Stimulated activated CD8-positive, alpha-beta memory T cell treated with anti-CD3 and anti-CD28 coated beads, Interleukin-2, amount 100 ng/mL, for 1 hour (primary cell): ENCODE measurements around the gene PES1.
"Not testable (repeated sequence)": the region's sequence is repeated elsewhere in the genome, so short reads cannot be mapped to it uniquely, and the experiment has no call there.

Experiments used
- DNase-seq, 2 donors: peaks; one replicate each; pipeline ENCODE4 v3.0.0-alpha.2; 2020; ENCODE audit warnings: low read depth in 2 of 2

PES1 gene

DNA sequence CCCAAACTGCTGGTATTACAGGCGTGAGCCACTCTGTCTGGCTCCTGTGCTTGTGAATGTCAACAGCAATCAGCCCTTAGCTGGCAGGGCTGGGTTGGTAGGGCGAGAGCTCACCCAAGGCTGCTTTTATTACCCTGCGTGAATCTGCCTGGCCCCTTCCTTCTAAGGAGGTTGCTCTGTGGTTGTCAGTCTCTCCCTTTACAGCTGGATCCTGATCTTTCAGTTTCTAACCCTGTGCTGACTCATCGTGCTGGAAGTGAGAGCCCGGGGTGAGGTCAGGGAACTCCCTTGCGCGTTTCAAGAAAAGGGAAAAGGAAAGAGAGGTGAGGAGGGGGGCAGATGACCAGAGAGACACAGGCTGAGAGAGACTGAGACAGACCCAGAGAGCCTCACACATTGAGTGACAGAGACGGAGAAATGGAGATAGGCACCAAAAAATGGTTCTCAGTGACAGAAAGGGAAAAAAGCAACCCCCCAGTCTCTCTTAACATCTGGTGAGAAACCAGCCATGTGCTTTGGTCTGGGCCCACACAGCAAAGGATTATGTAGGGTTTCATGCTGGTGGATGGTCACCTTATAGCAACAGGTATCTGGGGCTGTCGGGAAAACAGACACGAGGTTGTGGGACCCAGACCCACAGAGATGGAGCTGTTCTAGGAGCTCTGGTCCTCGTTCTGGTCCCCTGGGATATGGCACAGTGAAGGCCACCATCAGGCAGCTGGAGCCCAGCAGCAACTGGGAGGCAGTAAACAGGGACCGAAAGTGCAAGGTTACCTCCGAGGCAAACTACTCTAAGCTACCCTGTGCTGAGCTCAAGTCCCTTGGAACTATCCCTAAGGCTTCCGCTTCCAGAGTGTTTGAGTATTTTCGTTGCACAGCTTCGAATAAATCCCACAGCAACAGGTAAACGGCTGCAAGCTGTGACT, 17.8 kb upstream of the PES1 start:
- DNase-seq: no peak

DNA sequence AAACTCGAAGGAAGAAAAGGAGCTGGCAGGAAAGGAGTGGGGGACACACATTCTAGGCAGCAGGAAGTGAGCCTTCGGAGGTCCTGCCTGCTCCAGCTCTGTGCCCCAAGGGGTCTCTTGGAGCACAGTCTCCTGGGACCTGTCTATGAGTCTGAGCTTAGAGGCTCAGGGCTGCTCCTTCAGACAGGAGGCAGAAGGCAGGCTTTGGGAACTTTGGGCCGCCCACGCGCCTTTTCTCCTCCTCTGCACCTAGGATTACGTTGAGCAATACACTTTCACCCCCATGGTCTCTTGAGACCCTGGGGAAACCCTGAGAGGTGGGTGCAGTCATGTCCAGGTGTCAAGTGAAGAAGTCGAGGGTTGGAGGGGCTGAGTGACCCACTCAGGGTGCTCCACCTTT, 16.2 kb upstream of the PES1 start:
- DNase-seq: no peak

DNA sequence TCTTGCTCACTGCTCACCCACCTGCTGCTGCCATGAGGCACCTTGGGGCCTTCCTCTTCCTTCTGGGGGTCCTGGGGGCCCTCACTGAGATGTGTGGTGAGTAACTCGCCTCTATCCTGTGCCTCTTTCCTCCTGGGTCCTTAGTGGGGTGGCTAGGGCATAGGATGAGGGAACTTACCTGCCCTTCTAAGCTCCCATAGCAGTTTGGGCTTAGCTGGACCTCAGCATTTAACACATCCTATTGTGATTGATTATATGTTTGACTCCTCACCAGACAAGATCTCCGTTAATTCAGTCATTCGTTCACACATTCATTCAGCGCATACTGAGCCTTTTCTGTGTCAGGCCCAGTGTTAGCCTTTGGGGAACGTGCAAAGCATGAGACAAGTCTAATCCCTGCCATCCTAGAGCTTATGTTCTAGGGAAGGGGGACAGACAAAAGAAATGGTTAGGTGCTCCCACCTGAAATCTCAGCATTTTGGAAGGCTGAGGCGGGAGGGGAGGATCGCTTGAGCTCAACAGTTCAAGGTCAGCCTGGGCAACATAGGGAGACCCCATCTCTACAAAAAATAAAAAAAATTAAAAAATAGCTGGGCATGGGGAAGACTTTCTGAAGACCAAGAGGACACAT, 15.7 kb upstream of the PES1 start:
- no peak for DNase-seq

DNA sequence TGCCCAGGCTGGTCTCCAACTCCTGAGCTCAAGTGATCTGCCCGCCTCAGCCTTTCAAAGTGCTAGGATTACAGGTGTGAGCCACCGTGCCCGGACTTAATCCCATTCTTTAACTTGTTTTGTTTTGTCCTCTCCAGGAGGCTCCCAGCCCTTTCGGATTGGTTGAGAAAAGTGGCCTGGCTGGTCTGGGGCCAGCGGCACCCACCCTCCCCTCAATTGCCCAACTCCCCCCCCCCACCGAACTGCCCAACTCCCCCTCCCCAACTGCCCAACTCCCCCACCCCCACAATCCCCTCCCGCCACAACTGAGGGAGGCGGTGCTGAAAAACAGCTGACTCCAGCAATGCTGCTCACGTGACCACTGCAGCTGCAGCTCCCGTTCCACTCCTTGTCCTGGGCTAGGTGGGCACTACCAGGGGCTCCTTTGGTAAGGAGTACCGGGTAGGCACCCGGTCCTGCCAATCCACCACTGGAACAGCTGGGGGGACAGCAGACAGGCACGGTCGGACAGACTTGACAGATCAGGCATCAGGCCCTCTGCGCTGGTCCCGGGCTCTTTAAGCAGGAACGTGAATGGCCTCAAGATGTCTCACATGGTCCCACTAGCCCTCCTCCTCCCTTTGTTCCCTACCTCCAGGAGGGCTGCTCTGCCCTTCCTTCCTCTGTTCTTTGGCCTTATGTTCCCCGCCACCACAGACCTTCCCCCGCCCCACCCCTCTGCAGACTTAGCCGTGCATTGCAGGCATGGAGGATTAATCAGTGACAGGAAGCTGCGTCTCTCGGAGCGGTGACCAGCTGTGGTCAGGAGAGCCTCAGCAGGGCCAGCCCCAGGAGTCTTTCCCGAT, 15.0 kb upstream of the PES1 start, which contains the start of gene TCN2:
TCN2 (plus strand) TSS at position 720 of the 845 bp plus-strand sequence. CDS start 158 bp downstream, outside the sequence.
- DNase-seq: no peak

DNA sequence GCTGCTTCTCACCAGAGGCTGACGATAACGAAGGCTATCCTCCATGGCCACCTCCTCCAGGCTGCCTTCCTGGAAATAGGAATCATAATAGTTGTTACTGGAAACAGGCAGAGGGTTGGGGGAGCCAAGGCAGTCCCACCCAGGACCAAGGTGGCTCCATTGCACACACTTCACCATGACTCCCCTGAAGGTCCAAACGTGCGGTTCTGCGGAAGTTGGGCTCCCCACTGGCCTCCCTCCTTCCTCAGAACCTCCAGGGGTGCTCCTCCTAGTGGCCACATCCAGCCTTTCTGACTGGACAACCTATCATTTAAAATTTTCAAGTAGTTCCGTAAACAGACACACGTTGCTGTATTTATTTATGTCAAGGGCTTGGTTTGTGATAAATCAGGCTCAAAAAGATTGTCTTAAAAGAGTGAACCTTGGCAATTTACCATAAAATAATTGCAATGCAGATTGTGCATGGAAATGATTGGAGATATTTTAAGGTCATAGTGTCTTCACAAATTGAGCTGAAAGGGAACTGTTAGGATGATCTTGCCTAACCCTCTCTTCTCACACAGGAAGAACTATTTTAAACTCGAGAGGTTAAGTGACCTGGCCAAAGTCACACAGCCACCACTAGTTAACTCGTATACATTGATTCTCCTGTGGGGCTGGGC, 13.9 kb upstream of the PES1 start:
- no peak for DNase-seq

DNA sequence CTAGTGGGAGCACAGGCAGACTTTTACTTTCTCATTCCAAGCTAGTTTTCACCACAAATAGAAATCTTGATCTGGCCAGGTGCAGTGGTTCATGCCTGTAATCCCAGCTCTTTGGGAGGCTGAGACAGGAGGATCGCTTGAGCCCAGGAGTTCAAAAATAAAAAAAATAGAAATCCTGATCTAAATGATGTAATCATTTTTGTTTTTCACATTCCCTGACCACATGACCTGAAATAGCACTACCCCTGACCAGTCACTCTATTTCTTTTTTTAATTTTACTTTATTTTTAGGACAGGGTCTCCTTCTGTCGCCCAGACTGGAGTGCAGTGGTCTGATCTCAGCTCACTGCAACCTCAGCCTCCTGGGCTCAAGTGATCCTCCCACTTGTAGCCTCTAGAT, 13.0 kb upstream of the PES1 start:
- no peak for DNase-seq

DNA sequence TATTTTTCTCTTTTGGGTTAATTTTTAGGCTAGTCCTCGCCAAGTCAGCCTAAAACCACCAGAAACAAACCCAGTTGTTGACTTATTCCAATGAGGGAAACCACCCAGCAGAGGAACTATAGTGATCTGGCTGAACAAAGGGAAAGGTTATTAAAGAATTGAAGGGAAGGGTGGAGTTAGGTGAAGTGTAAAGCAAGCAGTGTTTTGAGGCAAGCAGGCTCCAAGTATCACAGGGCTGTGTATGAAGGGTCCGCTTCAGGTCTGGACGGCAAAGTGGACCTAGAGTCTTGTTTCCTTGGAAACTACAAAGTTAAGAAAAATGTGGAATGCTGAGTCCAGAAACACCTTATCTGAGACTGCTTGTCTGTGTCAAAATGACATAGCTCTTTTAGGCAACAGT, 12.1 kb upstream of the PES1 start:
- DNase-seq: no peak

DNA sequence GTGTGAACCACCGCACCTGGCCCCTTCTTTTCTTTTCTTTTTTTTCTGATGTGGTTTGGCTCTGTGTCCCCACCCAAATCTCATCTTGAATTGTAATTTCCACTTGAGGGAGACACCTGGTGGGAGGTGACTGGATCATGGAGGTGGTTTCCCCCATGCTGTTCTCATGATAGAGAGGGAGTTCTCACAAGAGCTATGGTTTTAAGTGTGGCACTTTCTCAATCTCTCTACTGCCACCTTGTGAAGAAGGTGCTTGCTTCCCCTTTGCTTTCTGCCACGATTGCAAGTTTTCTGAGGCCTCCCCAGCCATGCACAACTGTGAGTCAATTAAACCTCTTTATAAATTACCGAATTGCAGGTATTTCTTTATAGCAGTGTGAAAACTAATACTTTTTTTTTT, 10.3 kb upstream of the PES1 start:
- no peak for DNase-seq

DNA sequence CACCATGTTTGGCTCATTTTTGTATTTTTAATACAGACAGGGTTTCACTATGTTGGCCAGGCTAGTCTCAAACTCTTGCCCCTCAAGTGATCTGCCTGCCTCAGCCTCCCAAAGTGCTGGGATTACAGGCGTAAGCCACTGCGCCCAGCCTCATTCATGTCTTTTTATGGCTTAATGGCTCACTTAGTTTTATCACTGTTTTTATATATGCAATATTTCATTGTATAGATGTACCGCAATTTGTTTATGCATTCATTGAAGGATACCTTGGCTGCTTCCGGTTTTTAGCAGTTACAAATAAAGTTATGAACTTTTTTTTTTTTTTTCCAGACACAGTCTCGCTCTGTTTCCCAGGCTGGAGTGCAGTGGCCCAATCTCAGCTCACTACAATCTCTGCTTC, 9.8 kb upstream of the PES1 start:
- no peak for DNase-seq

- no peak for DNase-seq
Measured at GRCh38 chr22:30600921-30601320, 9.2 kb upstream of the PES1 start.

- DNase-seq: no peak
Measured at GRCh38 chr22:30598986-30599385, 7.3 kb upstream of the PES1 start.

DNA sequence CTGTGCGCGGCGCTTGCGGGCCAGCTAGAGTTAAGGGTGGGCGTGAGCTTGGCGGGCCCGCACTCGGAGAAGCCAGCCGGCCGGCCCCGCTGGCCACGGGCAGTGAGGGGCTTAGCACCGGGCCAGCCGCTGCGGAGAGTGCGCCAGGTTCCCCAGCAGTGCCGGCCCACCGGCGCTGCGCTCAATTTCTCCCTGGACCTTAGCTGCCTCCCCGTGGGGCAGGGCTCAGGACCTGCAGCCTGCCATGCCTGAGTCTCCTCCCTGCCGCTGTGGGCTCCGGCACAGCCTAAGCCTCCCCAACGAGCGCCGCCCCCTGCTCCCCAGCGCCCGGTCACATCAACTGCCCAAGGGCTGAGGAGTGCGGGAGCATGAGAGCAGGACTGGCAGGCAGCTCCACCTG, 5.2 kb upstream of the PES1 start:
- DNase-seq: no peak

DNA sequence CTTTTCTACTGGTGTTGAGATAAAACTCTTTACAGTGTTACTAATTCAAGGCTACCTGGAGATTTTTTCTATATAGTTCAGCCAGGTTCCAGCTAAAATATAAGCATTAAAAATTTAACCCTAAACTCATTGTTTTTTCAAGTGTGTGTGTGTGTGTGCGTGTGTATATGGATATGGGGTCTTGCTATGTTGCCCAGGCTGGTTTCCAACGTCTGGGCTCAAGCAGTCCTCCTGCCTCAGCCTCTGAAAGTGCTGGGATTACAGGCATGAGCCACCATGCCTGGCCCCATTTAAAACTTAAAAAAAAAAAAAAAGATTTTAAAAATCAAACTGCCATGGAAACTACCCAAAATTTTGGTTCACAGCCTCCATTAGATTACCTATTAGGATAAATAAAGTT, 4.5 kb upstream of the PES1 start:
- no peak for DNase-seq

DNA sequence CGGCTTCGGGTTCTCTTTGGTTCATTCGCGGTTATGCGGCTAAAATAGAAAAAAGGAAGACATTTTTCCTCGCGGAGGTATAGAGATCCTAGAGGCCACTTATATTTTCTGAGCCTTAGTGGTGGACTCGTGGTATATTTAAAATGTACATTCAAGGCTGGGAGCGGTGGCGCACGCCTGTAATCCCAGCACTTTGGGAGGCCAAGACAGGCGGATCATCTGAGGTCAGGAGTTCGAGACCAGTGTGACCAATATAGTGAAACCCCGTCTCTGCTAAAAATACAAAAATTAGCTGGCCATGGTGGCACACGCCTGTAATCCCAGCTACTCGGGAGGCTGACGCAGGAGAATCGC, 627 bp upstream of the PES1 start:
- DNase-seq: not testable (repeated sequence)

DNA sequence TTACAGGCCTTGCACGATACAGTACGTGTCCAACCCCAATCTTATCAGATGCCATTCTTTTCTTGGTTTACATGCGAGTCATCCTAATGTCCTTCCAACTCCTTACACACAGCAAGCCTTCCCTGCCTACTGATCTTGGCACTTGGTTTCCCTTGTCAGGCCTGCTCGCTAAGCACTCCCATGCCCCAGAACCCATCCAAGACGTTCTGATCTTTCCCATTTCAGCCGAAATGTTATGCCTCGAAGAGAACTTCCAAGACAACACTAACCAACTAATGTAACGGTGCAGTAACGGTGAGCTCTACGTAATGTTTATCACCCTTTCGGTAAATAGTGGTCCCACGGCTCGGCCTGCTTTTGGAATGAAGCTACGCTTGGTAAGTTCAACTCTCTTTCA, 521 bp downstream of the PES1 start:
- no peak for DNase-seq

DNA sequence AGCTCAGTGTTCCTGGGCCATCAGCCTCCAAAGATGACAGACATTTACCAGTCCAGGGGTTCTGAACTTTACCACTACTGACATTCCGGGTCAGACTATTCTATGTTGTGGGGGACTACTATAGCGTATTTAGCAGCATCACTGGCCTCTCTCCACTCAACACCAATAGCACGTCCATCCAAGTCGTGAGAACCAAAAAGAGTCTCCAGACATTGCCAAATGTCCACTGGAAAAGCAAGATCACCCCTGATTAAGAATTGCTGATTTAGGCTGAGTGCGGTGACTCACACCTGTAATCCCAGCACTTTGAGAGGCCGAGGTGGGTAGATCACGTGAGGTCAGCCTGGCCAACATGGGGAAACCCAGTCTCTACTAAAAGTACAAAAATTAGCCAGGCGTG, 5.3 kb downstream of the PES1 start:
- DNase-seq: no peak

DNA sequence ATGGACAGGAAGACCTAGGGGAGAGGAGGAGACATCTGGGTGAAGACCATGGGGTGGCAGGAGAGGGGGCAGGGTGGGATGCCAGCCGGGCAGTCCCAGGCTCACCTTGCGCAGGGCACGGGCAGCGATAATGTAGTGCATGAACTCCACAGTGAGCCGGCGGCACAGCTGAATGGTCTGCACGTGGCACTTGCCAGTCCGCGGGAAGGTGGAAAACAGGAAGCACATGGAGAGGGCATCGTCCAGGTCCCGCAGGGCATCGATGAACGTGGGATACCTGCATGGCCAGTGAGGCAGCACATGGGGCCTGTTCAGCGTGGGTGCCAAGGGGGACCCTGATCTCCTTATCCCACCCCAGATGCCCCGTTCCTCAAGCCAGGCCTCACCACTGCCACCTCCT, 7.3 kb downstream of the PES1 start:
- no peak for DNase-seq

GRCh38 chr22:30582788-30583545, 8.7 kb downstream of the PES1 start:
- DNase-seq: no peak

DNA sequence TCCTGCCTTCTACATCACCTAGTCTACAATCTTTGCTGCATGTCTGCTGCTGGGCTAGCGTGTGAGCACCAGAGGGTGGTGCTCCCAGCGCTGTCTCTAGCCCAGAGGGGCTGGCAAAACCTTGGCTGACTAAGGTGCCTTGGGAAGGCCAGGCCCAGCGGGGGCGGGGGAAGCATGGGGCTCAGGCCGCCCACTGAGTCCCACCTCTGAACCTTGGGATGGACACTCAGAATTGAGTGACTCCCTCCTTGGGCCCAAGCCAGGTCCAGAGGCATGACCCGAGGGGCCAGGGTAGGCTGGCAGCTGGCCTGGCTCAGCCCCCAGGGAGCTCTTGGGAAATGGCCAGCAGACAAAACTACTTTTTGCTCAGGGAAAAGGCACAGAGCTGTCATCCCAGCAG, 9.7 kb downstream of the PES1 start:
- DNase-seq: no peak

GRCh38 chr22:30580896-30581295, 10.8 kb downstream of the PES1 start:
- no peak for DNase-seq

DNA sequence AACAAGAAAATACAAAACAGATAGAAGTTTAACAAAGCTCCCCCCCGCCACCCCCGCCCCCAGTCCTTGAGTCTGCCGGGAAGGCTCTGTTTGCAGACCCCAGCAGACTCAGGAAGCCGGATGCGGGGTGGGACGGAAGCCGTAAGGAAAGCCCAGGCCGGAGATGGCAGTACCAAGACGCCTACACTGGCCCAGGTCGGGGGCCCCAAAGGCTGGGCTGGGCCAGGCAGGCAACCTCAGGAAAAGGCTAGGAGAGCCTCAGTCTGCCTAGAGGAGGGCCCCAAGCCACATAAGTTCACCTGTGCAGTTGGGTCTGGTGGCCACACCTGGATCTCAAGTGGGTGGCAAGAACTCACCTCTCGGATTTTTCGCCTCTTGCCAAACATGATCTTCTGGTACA, 13.2 kb downstream of the PES1 start:
- no peak for DNase-seq
